Activated CD8-positive, alpha-beta memory T cell treated with anti-CD3 and anti-CD28 coated beads, Interleukin-2, amount 50 U/mL, for 48 hours (primary cell): Measurements from ENCODE around the gene RGS6.

Experiments used
- DNase-seq: peaks from one replicate; pipeline ENCODE4 v3.0.0-alpha.2; 2020

The RGS6 gene

DNA sequence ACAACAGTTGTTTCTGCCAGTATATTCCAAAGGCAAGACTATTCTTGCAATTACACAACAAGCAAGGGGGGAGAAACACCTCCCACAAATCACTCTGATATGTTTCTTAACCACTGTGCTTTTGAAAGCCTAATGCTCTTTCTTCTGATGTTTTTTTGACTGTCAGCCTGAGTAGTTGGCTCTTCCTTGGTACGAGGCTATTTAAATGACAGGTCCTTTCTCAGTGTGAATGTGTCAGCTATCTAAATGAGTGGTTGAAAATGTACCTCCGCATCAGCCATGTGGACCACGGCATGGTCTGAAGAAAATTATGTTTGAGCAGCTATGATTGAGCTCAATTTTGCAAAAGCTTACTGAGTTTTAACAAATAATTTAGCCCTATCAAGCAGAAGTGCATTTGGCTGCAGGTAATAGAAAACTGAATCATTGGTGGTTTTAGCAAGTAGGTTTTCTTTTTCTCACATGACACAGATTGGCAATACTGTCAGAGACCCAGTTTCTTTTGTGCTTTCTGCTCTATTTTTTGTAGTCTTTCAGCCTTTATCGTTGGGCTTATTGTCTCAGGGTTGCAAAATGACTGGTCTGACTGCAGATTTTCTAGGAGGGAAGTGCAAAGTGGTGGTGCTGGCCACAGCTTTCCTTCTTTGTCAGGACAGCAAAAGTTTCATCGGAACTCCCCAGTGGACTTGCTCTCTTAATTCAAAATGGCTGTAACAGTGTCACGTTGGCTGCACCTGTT lies 162.8 kb downstream of the RGS6 start:
- DNase-seq: no peak

DNA sequence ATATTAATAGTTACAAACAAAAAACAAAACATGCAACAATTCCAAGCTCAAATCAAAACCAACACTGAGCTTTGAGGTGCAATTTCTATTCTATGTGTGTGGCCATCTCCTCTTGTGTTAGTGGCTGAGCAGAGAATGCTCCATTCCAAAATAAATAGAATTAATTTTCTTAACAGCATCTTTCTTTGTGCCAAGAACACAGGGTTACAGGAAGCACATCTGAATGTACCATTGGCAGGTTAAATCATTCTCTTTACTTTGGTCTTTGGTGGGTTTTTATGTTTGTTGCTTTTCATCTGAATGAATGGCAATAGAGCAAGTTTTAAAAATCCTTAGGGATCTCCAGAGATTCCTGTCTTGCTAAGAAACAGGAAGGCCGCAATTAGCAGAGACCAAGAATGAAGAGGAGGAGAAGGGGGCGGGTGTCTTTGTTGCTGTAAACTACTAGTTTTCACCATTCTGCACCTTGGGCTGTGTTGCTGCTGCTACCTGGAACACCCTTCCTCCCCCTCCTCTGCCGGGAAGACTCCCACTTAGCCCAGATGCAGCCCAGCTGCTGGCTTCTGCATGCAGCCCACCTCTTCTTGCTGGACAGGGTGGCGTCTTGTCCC lies 165.0 kb downstream of the RGS6 start:
- DNase-seq: no peak

DNA sequence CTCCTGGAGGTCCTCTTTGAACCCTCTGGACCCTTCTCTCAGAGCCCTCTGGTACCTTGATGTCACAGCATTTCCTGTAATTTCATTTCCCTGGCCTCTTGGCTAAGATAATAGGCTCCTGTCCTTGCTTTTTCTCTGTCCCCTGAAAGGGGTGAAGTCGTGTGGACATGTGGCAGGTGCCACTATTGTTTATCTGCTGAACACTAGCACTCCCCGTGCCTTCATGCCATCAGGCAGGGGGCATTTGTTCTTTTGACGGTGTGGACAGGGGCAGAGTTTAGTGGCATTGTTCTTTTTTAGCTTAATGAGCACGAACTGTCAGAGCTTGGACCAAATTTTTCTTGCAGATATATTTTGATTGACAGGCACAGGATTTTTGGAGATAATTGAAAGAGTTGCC lies 166.0 kb downstream of the RGS6 start:
- DNase-seq: no peak

- no peak for DNase-seq
These were observed 167.3 kb downstream of the RGS6 start for GRCh38 chr14:72099566-72099965.

DNA sequence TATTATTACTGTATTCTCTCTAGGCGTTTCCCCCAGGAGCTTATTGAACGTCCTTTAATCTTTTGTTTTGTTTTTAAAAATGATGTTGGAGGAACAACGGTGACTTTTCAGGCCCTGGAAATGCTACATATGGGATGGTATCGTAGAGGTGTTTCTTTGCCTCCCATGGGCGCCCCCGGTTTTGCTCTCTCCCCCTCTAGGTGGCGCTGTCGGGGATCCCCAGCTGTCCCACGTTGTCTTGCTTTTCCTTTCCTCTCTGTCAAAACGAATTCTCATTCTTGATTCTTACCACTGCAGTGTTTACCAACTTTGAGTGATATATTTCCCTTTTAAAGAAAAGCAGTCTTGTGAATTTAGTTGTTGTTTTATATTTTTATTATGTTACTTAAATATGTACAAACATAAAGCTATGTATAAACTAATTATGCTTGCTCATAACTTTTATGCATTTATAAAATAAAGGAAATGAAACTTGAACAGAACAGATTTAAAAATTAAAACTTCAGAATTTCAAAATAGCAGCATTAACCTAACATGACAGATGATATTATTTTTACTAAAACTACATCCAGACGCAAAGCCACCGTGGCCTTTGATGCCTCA lies 171.9 kb downstream of the RGS6 start:
- peak; percentile 83 for DNase-seq

DNA sequence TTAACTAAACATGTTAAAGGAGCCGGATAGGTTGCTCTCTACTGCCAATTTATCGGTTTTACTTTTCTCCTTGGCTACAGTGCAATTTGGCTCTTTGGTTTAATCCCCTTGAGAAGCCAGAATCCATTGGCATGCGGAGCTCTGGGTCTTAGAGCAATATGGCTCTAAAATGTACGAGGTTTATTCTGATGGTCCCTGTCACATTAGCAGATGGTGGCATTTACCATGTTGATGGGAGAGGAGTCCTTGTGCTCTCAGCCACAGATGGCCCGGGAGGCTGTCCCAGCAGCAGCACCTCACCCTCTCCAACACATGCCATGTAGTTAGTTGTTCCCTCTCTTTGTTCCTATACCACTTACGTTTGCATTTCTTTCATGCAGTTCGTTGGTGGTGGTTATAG lies 179.7 kb downstream of the RGS6 start:
- DNase-seq: no peak

DNA sequence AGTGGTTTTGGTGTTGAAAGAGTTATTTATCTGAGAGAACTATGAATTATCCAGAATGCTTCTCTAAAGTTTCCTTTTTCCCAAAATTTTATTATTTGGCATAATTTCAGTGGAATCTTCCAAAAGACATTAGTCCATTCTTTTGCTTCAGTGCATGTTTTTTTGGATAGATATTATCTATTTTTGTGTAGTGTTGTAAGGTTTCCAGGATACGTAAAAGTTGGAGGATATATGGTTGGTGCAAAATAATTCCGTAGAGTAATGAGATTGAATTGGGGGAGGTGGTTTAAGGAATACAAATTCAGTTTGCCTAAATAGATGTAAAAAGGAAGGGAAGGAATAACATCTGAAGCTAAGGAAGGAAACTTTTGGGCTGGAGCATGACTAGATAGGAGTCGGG lies 186.6 kb downstream of the RGS6 start:
- no peak for DNase-seq

DNA sequence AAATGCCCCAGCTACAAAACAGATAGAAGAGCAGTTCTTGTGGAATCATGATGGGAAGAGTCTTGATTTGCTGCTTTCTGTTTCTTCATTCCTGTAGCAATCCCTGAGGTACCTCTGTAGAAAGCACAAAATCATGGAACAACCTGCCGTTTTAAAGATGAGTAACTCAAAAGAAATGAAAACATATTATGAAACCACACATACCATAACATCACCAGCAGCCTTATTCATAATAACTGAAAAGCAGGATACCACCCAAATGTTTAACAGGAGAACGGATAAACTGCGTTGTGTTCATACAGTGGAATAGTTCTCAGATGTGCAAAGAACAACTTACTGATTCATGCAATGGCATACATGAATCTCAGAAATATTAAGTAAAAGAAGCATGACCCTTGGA lies 188.1 kb downstream of the RGS6 start:
- no peak for DNase-seq

DNA sequence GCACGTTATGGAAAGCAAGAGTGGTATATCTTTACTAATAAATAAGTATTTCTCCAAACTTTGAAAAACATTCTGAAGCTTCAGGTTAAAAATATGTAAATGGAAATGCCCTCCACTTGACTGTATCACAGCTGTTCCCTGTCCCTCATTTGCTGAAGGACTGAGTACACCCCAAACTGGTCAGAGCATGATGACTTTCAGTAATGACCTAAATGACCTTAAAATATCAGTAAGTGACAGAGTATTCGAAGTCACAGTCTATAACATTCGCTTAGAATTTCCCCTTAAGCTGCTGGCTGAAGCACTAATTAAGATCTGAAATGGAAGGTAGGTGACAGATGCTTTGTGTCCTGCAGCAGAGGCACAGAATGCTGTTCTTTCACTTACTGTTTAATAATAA lies 191.5 kb downstream of the RGS6 start:
- DNase-seq: no peak

- no peak for DNase-seq
These were observed 191.9 kb downstream of the RGS6 start for GRCh38 chr14:72124171-72124570.

DNA sequence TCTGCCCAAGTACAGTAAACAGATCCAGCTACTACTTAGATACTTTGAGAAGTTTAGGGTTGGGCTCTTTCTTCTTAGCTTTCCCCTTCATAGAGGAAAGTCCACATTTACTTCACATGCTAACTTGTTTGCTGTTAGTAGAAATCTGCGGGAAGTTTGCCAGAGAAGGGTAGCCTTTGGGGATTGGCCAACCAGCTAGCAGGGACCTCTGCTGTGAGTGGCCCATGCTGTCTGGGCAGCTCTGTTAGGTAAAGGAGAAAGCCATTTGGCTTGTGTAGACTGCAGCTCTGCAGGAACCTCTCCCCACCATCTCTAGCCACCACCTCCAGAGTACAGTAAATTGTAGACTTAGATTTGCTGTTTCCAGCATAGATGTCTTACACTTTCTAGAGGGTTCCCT lies 193.9 kb downstream of the RGS6 start:
- no peak for DNase-seq

DNA sequence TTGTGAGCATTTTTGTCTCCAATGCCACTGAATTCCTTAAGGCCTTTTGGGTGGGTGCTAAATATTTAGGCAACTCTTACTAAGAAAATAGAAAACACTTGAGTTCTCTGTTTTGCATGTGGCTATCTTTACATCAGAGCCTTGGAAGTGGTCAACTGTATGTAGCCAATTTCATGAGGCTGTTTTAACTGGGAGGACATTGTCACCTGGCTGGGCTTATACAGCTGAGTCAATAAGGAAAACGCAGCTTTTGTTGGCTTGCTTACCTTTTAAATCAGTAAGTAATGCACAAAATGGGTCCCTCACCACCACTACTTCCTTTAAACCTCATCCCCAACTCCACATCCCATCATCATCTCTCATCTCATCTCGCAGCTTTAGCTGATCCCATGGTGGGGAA lies 194.3 kb downstream of the RGS6 start:
- no peak for DNase-seq

GRCh38 chr14:72128629-72129028 lies 196.4 kb downstream of the RGS6 start:
- no peak for DNase-seq

GRCh38 chr14:72129291-72129690 lies 197.1 kb downstream of the RGS6 start:
- DNase-seq: no peak

GRCh38 chr14:72141084-72141483 lies 208.9 kb downstream of the RGS6 start:
- DNase-seq: no peak

GRCh38 chr14:72142328-72142727 lies 210.1 kb downstream of the RGS6 start:
- DNase-seq: no peak

DNA sequence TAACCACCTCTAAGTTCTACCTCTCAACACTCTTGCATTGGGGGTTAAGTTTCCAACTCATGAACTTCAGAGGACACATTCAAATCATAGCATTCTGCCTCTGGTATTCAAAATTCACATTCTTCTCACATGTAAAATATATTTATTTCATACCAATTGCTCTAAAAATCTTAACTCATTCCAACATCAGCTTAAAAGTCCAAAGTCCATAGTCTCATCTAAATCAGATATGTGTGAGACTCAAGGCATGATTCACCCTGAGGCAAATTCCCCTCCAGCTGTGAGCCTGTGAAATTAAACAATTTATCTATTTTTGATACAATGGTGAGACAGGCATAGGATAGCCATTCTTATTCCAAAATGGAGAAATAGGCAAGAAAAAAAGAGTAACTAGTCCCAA lies 214.0 kb downstream of the RGS6 start:
- no peak for DNase-seq

GRCh38 chr14:72154645-72155378 lies 222.6 kb downstream of the RGS6 start:
- no peak for DNase-seq

DNA sequence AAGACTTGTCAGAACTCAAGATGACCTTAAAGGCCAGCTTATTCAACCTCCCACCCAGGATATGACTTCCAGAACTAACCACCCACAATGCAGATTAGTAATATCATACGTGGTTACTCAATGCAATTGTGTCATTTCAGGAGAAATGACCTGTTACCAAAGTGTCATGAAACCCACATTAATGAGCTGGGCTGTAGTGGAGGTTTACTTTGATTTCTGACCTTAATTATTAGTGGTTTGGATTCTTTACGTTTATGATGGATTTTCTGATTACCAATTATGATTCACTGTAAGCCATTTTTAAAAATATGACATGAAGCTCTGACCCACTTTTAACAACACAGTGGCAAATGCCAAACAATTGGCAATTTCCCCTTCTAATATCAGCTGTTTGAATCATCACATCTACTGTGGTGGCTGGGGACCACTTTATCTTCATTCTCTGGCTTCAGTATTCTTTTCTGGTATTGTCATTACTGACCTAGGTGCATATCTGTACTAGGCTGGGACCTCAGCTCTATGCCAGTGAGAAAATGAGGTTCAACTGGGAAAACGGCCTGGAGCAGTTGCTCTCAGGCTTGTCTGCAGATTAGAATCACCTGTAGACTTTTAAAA lies 223.3 kb downstream of the RGS6 start:
- DNase-seq: no peak

- DNase-seq: no peak
These were observed 232.4 kb downstream of the RGS6 start for GRCh38 chr14:72164420-72165228.

DNA sequence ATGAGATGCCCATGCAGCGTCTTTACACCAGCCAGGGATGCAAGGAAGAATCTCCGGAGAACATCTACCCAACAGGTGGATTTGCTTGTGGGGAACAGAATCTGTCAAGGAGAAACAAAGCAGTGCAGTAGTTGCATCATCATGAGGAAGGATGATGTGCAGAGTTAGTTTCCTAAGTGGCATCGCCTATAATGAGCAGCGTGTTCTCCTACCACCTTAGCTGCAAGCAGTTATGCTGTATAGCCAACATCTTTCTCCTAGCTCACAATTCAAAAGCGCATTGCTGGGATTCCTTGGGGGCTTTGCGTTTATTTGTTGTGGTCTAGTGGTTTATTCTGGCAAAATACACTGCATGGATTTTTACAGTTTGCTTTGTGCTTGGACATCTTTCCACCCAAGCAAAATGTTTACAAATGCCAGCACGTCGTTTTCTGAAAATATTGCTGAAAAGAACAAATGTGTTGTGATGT lies 233.0 kb downstream of the RGS6 start:
- no peak for DNase-seq

- no peak for DNase-seq
These were observed 237.3 kb downstream of the RGS6 start for GRCh38 chr14:72169521-72169920.
